ENCODE results near the gene AGPAT3.

DNA sequence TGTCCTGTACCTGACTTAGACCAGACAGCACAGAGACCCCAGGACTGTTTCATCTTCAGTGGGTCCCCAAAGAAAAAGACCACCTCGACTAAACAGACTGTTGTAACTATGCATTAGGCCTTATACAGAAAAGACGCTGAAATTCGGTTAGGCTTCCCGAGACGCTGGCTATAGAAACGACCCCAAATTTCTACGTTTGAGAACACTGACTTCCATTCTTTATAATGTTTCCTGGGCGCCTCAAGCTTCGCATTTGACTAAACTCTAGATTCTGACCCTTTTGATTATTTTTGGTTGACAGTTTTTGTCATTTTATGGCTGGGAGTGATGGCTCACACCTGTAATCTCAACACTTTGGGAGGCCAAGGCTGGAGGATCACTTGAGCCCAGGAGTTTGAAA, 146.1 kb downstream of the AGPAT3 start:
- TF ChIP-seq POLR2A (IDR thresholded peaks at IDR 0.05; ENCODE audit: low read length), result no peak
- TF ChIP-seq, protein P1, sequence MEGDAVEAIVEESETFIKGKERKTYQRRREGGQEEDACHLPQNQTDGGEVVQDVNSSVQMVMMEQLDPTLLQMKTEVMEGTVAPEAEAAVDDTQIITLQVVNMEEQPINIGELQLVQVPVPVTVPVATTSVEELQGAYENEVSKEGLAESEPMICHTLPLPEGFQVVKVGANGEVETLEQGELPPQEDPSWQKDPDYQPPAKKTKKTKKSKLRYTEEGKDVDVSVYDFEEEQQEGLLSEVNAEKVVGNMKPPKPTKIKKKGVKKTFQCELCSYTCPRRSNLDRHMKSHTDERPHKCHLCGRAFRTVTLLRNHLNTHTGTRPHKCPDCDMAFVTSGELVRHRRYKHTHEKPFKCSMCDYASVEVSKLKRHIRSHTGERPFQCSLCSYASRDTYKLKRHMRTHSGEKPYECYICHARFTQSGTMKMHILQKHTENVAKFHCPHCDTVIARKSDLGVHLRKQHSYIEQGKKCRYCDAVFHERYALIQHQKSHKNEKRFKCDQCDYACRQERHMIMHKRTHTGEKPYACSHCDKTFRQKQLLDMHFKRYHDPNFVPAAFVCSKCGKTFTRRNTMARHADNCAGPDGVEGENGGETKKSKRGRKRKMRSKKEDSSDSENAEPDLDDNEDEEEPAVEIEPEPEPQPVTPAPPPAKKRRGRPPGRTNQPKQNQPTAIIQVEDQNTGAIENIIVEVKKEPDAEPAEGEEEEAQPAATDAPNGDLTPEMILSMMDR (IDR thresholded peaks at IDR 0.05), result no peak
- TF ChIP-seq, protein P2, sequence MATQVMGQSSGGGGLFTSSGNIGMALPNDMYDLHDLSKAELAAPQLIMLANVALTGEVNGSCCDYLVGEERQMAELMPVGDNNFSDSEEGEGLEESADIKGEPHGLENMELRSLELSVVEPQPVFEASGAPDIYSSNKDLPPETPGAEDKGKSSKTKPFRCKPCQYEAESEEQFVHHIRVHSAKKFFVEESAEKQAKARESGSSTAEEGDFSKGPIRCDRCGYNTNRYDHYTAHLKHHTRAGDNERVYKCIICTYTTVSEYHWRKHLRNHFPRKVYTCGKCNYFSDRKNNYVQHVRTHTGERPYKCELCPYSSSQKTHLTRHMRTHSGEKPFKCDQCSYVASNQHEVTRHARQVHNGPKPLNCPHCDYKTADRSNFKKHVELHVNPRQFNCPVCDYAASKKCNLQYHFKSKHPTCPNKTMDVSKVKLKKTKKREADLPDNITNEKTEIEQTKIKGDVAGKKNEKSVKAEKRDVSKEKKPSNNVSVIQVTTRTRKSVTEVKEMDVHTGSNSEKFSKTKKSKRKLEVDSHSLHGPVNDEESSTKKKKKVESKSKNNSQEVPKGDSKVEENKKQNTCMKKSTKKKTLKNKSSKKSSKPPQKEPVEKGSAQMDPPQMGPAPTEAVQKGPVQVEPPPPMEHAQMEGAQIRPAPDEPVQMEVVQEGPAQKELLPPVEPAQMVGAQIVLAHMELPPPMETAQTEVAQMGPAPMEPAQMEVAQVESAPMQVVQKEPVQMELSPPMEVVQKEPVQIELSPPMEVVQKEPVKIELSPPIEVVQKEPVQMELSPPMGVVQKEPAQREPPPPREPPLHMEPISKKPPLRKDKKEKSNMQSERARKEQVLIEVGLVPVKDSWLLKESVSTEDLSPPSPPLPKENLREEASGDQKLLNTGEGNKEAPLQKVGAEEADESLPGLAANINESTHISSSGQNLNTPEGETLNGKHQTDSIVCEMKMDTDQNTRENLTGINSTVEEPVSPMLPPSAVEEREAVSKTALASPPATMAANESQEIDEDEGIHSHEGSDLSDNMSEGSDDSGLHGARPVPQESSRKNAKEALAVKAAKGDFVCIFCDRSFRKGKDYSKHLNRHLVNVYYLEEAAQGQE (IDR thresholded peaks at IDR 0.05), result no peak
- no peak for TF ChIP-seq MYC (IDR thresholded peaks at IDR 0.05; ENCODE audit: borderline replicate concordance, low read length)
- no peak for TF ChIP-seq ZFP36 (IDR thresholded peaks at IDR 0.05; ENCODE audit: borderline replicate concordance, partially characterized antibody)
- no peak for TF ChIP-seq MAZ (IDR thresholded peaks at IDR 0.05; ENCODE audit: borderline replicate concordance, low read depth, low read length)
- TF ChIP-seq JUN (IDR thresholded peaks at IDR 0.05), result no peak
- no peak for TF ChIP-seq CHD4 (IDR thresholded peaks at IDR 0.05; ENCODE audit: borderline replicate concordance)
